GM18909 (cell line): ENCODE data around the gene SORCS3.

Experiments used
- ATAC-seq: cut with Tn5 transposase; IDR thresholded peaks from one replicate; pipeline ENCODE4 v1.9.1; 2021; ENCODE audit warnings: mild to moderate bottlenecking; ENCODE audit not compliant: unreplicated experiment, poor library complexity

The SORCS3 gene

DNA sequence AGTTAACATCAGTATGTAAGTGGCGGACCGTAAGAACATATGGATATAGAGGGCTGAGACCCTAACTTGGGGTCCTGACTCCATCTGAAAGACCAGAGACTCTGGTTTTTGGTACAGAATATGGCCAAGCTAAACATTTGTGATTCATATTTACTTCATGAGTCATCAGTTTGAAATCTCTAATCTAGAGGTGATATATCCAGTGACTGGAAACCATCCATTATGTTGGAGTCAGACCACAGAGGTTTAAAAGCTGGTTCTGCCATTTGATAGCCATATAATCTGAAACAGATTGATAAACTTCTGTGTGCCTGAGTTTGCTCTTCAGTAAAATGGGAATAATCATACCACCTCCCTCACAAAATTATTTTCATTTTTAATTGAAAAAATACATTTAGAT is 505.3 kb downstream of the SORCS3 start:
- ATAC-seq = no peak

- ATAC-seq = no peak
These were observed 507.4 kb downstream of the SORCS3 start for GRCh38 chr10:105148456-105148855.

DNA sequence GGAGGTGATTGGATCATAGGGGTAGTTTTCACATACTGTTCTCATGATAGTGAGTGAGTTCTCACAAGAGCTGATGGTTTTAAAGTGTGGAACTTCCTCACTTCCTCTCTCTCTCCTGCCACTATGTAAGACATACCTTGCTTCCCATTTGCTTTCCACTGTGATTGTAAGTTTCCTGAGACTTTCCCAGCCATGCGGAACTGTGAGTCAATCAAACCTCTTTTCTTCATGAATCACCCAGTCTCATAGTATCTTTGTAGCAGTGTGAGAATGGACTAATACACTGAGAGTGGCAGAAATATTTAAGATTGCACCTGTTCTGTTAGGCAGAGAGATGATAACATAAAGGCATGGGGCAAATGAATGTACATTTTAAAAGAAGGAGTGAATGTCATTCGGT is 507.8 kb downstream of the SORCS3 start:
- no peak for ATAC-seq

DNA sequence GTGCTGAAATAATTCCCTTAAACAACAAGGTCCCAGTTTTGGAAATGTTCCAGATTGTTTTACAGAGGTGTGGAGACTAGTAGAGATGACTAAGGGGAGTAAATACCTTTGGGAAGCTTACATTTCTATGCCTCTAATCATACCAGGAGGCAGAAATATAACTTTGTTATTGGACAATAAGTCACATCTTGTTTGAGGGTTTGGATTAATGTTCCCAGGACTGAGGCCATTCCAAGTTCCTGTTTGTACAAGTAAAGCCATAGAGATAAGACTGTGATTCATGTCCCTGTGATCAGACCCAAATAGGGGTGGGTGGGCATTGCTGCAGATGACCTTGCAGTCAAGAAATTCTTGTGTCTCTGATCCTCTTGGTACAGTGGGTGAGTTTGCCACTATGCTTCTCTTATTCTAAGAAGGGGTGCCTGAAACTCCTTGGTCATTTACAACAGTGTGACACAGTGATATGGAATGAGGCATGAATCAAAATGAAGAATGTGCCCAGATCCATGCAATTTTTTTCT is 508.3 kb downstream of the SORCS3 start:
- ATAC-seq = no peak

GRCh38 chr10:105150259-105150880 is 509.3 kb downstream of the SORCS3 start:
- no peak for ATAC-seq

DNA sequence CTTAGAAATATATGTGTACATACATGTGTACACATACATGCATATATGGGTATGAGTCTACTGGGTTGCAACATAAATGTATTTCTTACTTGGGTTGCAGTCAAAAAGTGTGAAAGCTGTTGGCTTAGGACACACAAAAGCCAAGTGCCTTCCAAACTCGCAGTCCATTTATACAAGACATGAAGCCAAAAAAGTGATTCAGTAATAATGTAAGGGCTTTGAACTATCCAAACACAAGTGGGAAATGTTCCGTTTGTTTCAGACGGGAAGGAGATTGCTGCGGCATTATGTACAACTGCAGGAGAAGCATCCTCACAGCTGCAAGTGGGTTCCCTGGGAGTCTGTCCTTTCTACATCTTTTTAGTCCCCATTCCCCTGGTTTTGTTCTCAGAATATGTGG is 513.6 kb downstream of the SORCS3 start:
- ATAC-seq = no peak

- ATAC-seq = no peak
These were observed 518.2 kb downstream of the SORCS3 start for GRCh38 chr10:105159268-105159667.

DNA sequence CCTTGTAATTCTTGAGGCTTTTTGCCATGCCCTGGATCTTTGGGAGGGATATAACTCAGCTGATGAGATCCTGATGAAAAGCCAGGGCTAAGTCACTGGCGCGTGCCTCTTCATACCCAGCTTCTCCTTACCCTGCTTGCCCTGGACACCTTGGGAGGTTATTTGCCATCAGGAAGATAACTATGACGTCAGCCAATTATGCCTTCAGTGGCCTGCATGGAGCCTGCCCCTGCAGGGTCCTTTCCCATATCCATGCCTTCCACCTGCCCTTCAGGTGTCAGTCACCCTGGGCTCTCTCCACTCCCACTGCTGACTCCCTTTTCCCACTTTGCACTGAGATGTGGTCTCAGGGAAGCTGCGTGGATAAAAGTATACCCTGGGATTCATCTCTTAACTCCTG is 520.1 kb downstream of the SORCS3 start:
- ATAC-seq = no peak

DNA sequence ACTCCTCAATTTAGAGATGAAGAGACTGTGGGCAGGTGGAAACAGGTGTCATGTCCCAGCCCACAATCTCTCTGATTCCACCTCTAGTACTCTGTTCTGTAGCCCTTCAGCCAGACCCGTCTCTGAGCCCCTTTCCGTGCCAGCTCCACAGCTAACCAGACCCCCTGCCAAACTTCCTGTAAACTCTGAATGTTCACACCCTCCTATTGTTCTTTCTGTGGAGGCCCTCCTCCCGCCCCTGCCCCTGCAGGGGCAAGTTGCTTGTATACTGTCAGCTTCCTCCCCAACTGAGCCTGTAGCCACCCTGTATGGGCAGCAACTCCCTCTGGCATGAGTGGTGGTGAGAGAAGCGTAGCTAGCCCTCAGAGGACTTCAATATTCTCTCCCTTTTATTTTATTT is 520.7 kb downstream of the SORCS3 start:
- ATAC-seq = no peak

DNA sequence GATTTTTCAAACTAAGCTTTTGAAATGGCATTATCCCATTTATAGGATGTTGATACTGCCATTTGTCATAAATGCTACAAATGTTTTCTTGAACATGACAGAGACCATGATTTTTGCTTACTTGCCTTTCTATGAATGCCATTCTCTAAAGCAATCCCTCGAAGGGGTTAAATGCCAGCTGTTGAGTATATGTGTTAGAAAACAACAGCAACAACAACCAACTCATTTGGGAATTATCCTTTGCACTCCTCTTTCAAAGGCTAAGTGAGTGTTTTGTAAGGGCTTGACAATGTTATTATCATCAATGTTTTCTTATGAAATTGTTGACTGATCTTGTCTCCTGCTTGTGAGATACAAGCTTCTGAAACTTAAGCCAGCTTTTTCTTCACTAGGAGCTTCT is 529.4 kb downstream of the SORCS3 start:
- ATAC-seq = no peak

DNA sequence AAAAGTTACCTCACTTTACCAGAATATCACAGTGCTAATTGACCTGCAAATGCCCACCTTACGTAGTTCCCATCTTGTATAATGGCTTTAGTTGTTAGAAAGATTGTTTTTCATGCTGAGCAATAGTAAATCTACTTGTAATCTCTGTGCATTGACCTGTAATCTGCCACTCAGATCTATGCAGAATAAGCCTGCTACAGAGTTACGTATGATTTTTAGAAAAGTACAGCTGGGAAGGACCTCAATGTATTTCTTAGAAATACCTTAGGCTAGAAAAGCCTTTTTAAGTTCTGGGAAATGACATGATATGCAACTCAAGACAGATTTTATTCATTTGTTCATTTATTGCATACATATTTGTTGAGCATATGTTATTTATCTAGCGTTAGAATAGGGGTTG is 530.9 kb downstream of the SORCS3 start:
- no peak for ATAC-seq

GRCh38 chr10:105181626-105182025 is 540.5 kb downstream of the SORCS3 start:
- no peak for ATAC-seq

DNA sequence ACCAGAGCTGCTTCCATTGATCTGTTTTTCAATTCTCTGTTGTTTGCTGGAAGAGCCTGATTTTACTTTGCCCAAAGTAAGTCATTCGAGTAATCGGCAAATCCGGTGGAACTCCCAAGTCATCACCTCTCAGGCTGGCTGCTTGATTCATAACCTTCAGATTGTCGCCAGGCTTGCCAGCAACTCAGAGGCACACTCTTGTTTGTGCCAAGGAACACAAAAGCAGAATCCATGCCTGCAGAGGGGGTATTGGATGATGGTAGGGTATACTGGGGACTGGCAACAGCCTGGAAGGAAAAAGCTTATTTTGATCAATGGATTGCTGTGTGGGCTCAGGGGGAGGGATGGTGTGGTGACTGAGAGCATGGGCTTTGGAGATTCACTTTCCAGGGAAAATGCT is 542.4 kb downstream of the SORCS3 start:
- no peak for ATAC-seq

DNA sequence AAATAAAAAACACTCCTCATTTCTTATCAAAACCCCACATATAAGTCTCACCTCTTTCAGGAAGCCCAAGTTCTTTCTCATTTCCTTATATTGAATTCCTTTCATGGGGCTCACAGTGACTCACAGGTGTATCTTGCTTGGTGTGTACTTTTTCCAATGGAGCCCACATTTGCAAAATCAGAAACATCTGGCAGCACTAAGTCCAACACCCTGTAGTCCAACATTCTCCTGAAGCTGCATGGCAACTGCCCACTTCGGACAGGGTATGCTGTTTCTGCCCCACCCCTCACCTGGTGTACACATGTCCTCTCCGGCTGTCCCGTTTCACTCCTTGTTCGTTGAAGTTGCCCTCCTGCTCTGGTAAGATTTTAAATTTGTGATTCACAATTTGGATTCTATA is 544.1 kb downstream of the SORCS3 start:
- no peak for ATAC-seq

- no peak for ATAC-seq
These were observed 546.2 kb downstream of the SORCS3 start for GRCh38 chr10:105187243-105187642.

GRCh38 chr10:105188737-105189462 is 547.8 kb downstream of the SORCS3 start:
- ATAC-seq = no peak

DNA sequence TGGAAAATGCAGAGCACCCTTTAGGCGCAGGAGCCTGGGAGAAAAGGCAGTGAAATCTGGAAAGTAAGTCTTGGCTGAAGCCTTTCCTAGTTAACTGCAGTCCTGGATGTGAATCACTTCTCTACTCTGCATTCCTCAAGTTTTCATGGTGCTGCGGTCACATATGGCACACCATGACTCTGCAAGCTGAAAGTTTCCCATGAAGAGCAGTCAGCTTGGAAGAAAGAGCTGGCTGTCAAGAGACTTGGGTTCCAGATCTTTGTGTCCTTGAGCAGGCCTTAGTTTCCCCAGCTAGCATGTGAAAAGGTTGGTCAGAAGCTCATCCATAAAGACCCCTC is 548.3 kb downstream of the SORCS3 start:
- ATAC-seq = no peak

- no peak for ATAC-seq
These were observed 551.1 kb downstream of the SORCS3 start for GRCh38 chr10:105192146-105192545.

GRCh38 chr10:105192861-105193260 is 551.8 kb downstream of the SORCS3 start:
- no peak for ATAC-seq

- no peak for ATAC-seq
These were observed 554.7 kb downstream of the SORCS3 start for GRCh38 chr10:105195831-105196230.

- no peak for ATAC-seq
These were observed 556.7 kb downstream of the SORCS3 start for GRCh38 chr10:105197598-105198364.
